Stimulated activated CD8-positive, alpha-beta memory T cell treated with anti-CD3 and anti-CD28 coated beads, Interleukin-12 subunit alpha, Interleukin-12 subunit beta, amount 100 ng/mL, for 4 hours (primary cell): ENCODE results near the gene NAV3.

Experiments used
- DNase-seq: peaks from one replicate; pipeline ENCODE4 v3.0.0-alpha.2; 2020; ENCODE audit warnings: low read depth

The NAV3 gene

GRCh38 chr12:78187741-78188140 lies 357.0 kb downstream of the NAV3 start:
- DNase-seq = no peak

GRCh38 chr12:78189656-78190055 lies 359.0 kb downstream of the NAV3 start:
- no peak for DNase-seq

- DNase-seq = no peak
These were observed 360.9 kb downstream of the NAV3 start for GRCh38 chr12:78191611-78192010.

- no peak for DNase-seq
These were observed 362.3 kb downstream of the NAV3 start for GRCh38 chr12:78192979-78193378.

- DNase-seq = no peak
These were observed 363.8 kb downstream of the NAV3 start for GRCh38 chr12:78194448-78194847.

GRCh38 chr12:78198896-78199295 lies 368.2 kb downstream of the NAV3 start:
- DNase-seq = no peak

- no peak for DNase-seq
These were observed 369.2 kb downstream of the NAV3 start for GRCh38 chr12:78199926-78200325.

- DNase-seq = no peak
These were observed 374.2 kb downstream of the NAV3 start for GRCh38 chr12:78204926-78205325.

- no peak for DNase-seq
These were observed 377.4 kb downstream of the NAV3 start for GRCh38 chr12:78208092-78208491.

GRCh38 chr12:78209846-78210505 lies 379.3 kb downstream of the NAV3 start:
- DNase-seq = no peak

- no peak for DNase-seq
These were observed 379.8 kb downstream of the NAV3 start for GRCh38 chr12:78210506-78210860.

- no peak for DNase-seq
These were observed 380.2 kb downstream of the NAV3 start for GRCh38 chr12:78210894-78211302.

- no peak for DNase-seq
These were observed 390.1 kb downstream of the NAV3 start for GRCh38 chr12:78220811-78221210.

- DNase-seq = no peak
These were observed 393.5 kb downstream of the NAV3 start for GRCh38 chr12:78224154-78224553.

- DNase-seq = no peak
These were observed 396.1 kb downstream of the NAV3 start for GRCh38 chr12:78226763-78227162.

GRCh38 chr12:78229591-78230101 lies 399.0 kb downstream of the NAV3 start:
- DNase-seq = no peak

- no peak for DNase-seq
These were observed 402.1 kb downstream of the NAV3 start for GRCh38 chr12:78232756-78233155.

- no peak for DNase-seq
These were observed 405.6 kb downstream of the NAV3 start for GRCh38 chr12:78236264-78236663.

- no peak for DNase-seq
These were observed 408.9 kb downstream of the NAV3 start for GRCh38 chr12:78239544-78239943.

- no peak for DNase-seq
These were observed 410.1 kb downstream of the NAV3 start for GRCh38 chr12:78240827-78241226.

GRCh38 chr12:78241446-78241845 lies 410.8 kb downstream of the NAV3 start:
- DNase-seq = no peak

GRCh38 chr12:78244916-78245507 lies 414.3 kb downstream of the NAV3 start:
- DNase-seq = no peak

- DNase-seq = no peak
These were observed 417.6 kb downstream of the NAV3 start for GRCh38 chr12:78248321-78248720.

GRCh38 chr12:78249578-78249977 lies 418.9 kb downstream of the NAV3 start:
- no peak for DNase-seq
